Activated CD8-positive, alpha-beta memory T cell treated with anti-CD3 and anti-CD28 coated beads for 24 hours (primary cell): ENCODE data around the gene ZNF878.

Experiments
- DNase-seq: peaks from one replicate; pipeline ENCODE4 v3.0.0-alpha.2; 2020

ZNF878 gene

DNA sequence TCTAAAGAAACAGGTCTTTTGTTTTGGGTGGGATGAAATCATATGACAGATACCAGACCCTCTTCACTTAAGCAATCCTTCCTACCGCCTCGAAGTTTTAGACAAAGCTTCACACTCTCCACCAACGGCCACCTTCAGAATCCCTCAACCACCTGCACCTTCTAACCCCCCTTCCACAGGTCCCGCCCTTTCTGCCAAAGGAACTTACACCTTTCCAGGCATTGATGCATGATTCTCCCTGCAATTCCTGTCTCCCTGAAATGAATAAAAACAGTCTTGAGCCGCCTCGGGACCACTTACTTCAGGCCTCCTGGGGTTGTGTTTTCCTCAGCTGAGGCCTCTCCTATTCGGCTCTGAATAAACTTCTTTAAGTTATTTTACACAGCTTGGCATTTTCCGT, 18.1 kb downstream of the ZNF878 start:
- DNase-seq, result no peak

GRCh38 chr19:12034198-12034597, 18.6 kb downstream of the ZNF878 start:
- DNase-seq, result no peak

GRCh38 chr19:12015753-12016116, 37.0 kb downstream of the ZNF878 start:
- DNase-seq, result no peak

GRCh38 chr19:12015015-12015752, 37.6 kb downstream of the ZNF878 start:
- DNase-seq, result no peak

GRCh38 chr19:12000152-12000981, 52.4 kb downstream of the ZNF878 start:
- DNase-seq, result no peak

GRCh38 chr19:11995174-11995573, 57.6 kb downstream of the ZNF878 start:
- no peak for DNase-seq
